Measurements from ENCODE around the gene HSP90AB1.

The HSP90AB1 gene

DNA sequence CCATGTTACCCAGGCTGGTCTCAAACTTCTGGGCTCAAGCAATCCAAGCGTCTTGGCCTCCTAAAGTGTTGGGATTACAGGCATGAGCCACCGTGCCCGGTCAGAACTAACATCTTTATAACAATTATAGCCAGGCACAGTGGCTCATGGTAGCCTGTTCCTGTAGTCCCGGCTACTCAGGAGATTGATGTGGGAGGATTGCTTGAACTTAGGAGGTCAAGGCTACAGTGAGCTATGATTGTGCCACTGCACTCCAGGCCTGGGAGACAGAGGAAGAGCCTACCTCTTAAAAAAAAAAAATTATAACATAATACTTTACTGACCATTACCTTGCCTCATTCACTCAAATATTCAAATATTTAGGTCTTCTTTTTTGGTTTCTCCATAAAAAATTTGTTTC lies 47.0 kb upstream of the HSP90AB1 start:
- H3K9me3 ChIP-seq (ENCODE audit: control insufficient read depth, insufficient read depth, low read depth, low read length): no peaks in the 10 kb centered on the region
- ChIA-PET POLR2A (interaction anchor here (1.5 kb wide), 1 partner anchor 9 kb away, joined by 3 read pairs; no protein-coding TSS in a partner anchor), CTCF (interaction anchor here (0.8 to 2.1 kb wide), 3 partner anchors 27 to 37 kb away, joined by 4 to 10 read pairs (median 6); no protein-coding TSS in a partner anchor)
- no peaks in the 10 kb centered on the region for H3K4me1 ChIP-seq (ENCODE audit: control insufficient read depth, insufficient read depth, low read length)
- H3K4me3 ChIP-seq (ENCODE audit: low read depth, low read length): no peak overlapping the region
- H3K27ac ChIP-seq (ENCODE audit: extremely low read depth, low read depth, low read length): no peak overlapping the region
- TF ChIP-seq EGR2 (tag by site-specific recombination; IDR thresholded peaks at IDR 0.05; ENCODE audit: low read depth) (no peak), ZBTB20 (tag by site-specific recombination; IDR thresholded peaks at IDR 0.05) (no peak), ZNF670 (tag by site-specific recombination; IDR thresholded peaks at IDR 0.05; ENCODE audit: low read depth) (no peak), ZBTB6 (tag by site-specific recombination; IDR thresholded peaks at IDR 0.05) (no peak), ZIC2 (tag by site-specific recombination; IDR thresholded peaks at IDR 0.05) (no peak), ZNF16 (tag by site-specific recombination; IDR thresholded peaks at IDR 0.05; ENCODE audit: low read depth) (no peak), ZSCAN4 (tag by site-specific recombination; IDR thresholded peaks at IDR 0.05) (no peak), ZNF792 (tag by site-specific recombination; IDR thresholded peaks at IDR 0.05) (no peak)
- no peaks in the 10 kb centered on the region for H3K36me3 ChIP-seq (ENCODE audit: control insufficient read depth in 2 of 2, insufficient read depth in 1 of 2, low read length in 2 of 2)

DNA sequence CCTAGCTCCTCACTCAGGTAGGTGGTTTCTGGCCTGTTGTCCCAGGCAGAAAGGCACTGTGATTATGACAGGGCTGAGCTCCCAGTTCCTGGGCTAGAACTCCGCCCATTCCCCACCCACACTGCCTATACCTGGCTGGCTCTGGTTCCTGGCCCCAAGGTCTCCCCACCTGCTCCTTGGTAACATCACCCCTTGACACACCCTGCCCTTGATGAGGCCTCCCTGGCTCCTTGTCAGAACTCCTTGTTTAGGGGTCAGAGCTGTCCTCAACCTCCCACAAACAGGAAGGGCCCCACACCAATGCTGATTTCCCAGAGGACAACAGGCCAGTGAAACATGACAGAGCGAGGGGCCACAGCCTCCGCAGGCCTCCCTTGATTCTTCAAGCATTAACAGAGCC lies 45.7 kb upstream of the HSP90AB1 start:
- no peaks in the 10 kb centered on the region for H3K36me3 ChIP-seq (ENCODE audit: control insufficient read depth in 2 of 2, insufficient read depth in 1 of 2, low read length in 2 of 2)
- ChIA-PET CTCF (interaction anchor here (0.6 to 2.1 kb wide), 6 partner anchors 8 to 110 kb away, joined by 3 to 10 read pairs (median 4); no protein-coding TSS in a partner anchor), POLR2A (interaction anchor here (0.8 to 1.5 kb wide), 2 partner anchors 8 to 47 kb away, joined by 3 read pairs; no protein-coding TSS in a partner anchor)
- 0 out of 2 replicates have a peak, but pooled peaks have one; percentile 27 for TF ChIP-seq ZBTB48 (tag by site-specific recombination; IDR thresholded peaks at IDR 0.05)
- TF ChIP-seq KLF1 (tag by site-specific recombination; IDR thresholded peaks at IDR 0.05): peak; percentile 17; the same call in 1 of the 2 replicates
- TF ChIP-seq, protein P1, sequence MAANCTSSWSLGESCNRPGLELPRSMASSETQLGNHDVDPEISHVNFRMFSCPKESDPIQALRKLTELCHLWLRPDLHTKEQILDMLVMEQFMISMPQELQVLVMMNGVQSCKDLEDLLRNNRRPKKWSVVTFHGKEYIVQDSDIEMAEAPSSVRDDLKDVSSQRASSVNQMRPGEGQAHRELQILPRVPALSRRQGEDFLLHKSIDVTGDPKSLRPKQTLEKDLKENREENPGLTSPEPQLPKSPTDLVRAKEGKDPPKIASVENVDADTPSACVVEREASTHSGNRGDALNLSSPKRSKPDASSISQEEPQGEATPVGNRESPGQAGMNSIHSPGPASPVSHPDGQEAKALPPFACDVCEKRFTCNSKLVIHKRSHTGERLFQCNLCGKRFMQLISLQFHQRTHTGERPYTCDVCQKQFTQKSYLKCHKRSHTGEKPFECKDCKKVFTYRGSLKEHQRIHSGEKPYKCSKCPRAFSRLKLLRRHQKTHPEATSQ (tag by site-specific recombination; IDR thresholded peaks at IDR 0.05): no peak
- H3K4me3 ChIP-seq (ENCODE audit: low read depth, low read length): no peak overlapping the region
- no peak overlapping the region for H3K27ac ChIP-seq (ENCODE audit: extremely low read depth, low read depth, low read length)
- H3K9me3 ChIP-seq (ENCODE audit: control insufficient read depth, insufficient read depth, low read depth, low read length): no peaks in the 10 kb centered on the region
- H3K4me1 ChIP-seq (ENCODE audit: control insufficient read depth, insufficient read depth, low read length): no peaks in the 10 kb centered on the region

GRCh38 chr6:44201638-44202303 lies 45.1 kb upstream of the HSP90AB1 start:
- ChIA-PET CTCF (interaction anchor here (0.6 to 1.9 kb wide), 4 partner anchors 7 to 110 kb away, joined by 3 to 6 read pairs (median 4); no protein-coding TSS in a partner anchor), POLR2A (interaction anchor here (1.7 kb wide), 1 partner anchor 45 kb away, joined by 6 read pairs; the partner anchor contains the start of gene HSP90AB1)
- H3K9me3 ChIP-seq (ENCODE audit: control insufficient read depth, insufficient read depth, low read depth, low read length): no peaks in the 10 kb centered on the region
- H3K4me1 ChIP-seq (ENCODE audit: control insufficient read depth, insufficient read depth, low read length): no peaks in the 10 kb centered on the region
- H3K36me3 ChIP-seq (ENCODE audit: control insufficient read depth in 2 of 2, insufficient read depth in 1 of 2, low read length in 2 of 2): no peaks in the 10 kb centered on the region
- H3K4me3 ChIP-seq (ENCODE audit: low read depth, low read length): no peak overlapping the region
- H3K27ac ChIP-seq (ENCODE audit: extremely low read depth, low read depth, low read length): no peak overlapping the region
- TF ChIP-seq IKZF3 (tag by site-specific recombination; IDR thresholded peaks at IDR 0.05) (no peak), ZNF133 (tag by site-specific recombination; IDR thresholded peaks at IDR 0.05) (no peak), ZNF621 (tag by site-specific recombination; IDR thresholded peaks at IDR 0.05) (no peak), ZNF391 (tag by site-specific recombination; IDR thresholded peaks at IDR 0.05; ENCODE audit: borderline replicate concordance, low read depth) (no peak), PRDM1 (tag by site-specific recombination; IDR thresholded peaks at IDR 0.05) (no peak), ZIC2 (tag by site-specific recombination; IDR thresholded peaks at IDR 0.05) (0 out of 2 replicates have a peak, but pooled peaks have one; percentile 19), ZNF37A (tag by site-specific recombination; IDR thresholded peaks at IDR 0.05) (no peak), ZNF341 (tag by site-specific recombination; IDR thresholded peaks at IDR 0.05; ENCODE audit: low read depth) (peak; percentile 58), ZBTB6 (tag by site-specific recombination; IDR thresholded peaks at IDR 0.05) (no peak), ZSCAN23 (tag by site-specific recombination; IDR thresholded peaks at IDR 0.05) (no peak)
- TF ChIP-seq, protein P2, sequence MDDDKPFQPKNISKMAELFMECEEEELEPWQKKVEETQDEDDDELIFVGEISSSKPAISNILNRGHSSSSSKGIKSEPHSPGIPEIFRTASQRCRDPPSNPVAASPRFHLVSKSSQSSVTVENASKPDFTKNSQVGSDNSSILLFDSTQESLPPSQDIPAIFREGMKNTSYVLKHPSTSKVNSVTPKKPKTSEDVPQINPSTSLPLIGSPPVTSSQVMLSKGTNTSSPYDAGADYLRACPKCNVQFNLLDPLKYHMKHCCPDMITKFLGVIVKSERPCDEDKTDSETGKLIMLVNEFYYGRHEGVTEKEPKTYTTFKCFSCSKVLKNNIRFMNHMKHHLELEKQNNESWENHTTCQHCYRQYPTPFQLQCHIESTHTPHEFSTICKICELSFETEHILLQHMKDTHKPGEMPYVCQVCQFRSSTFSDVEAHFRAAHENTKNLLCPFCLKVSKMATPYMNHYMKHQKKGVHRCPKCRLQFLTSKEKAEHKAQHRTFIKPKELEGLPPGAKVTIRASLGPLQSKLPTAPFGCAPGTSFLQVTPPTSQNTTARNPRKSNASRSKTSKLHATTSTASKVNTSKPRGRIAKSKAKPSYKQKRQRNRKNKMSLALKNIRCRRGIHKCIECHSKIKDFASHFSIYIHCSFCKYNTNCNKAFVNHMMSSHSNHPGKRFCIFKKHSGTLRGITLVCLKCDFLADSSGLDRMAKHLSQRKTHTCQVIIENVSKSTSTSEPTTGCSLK (tag by site-specific recombination; IDR thresholded peaks at IDR 0.05): no peak
- TF ChIP-seq, protein P3, sequence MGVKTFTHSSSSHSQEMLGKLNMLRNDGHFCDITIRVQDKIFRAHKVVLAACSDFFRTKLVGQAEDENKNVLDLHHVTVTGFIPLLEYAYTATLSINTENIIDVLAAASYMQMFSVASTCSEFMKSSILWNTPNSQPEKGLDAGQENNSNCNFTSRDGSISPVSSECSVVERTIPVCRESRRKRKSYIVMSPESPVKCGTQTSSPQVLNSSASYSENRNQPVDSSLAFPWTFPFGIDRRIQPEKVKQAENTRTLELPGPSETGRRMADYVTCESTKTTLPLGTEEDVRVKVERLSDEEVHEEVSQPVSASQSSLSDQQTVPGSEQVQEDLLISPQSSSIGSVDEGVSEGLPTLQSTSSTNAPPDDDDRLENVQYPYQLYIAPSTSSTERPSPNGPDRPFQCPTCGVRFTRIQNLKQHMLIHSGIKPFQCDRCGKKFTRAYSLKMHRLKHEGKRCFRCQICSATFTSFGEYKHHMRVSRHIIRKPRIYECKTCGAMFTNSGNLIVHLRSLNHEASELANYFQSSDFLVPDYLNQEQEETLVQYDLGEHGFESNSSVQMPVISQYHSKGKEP (tag by site-specific recombination; IDR thresholded peaks at IDR 0.05): peak; percentile 80
